GM12878 (cell line): ENCODE results near the gene CLIC3. TPM values are rescaled to one million over a fixed set of nuclear protein-coding genes. Genes with fewer than 3 reads are reported as not detected.

Experiments
- ATAC-seq: fragments of 200-7000 bp; cut with Tn5 transposase; 3 replicates; pipeline ENCODE4 v1.9.1; 2020; ENCODE audit warnings: mild to moderate bottlenecking, moderate library complexity
- BruUV-seq: library from RNA; stranded (reverse); fragments of 400-500 nt; replicated peaks from 2 replicates; lab custom pipeline; 2021; lab: Mats Ljungman, UMichigan
- CTCF ChIA-PET: fragments of 300-600 bp; sonication (Branson Sonifier 250); formaldehyde crosslinking; extraction: SDS; loops from one replicate; lab custom pipeline; 2021; ENCODE audit warnings: inconsistent platforms; lab: Yijun Ruan, JAX
- POLR2A ChIA-PET: fragments of 350-600 bp; formaldehyde crosslinking; extraction: SDS; loops from one replicate; lab custom pipeline; 2021; ENCODE audit warnings: inconsistent platforms; lab: Charles Lee
- RAD21 ChIA-PET: fragments of 300-600 bp; sonication (Branson Sonifier 250); formaldehyde crosslinking; loops from one replicate; lab custom pipeline; 2023; ENCODE audit warnings: antibody characterized with exemption; ENCODE audit not compliant: unreplicated experiment; lab: Charles Lee
- SMC1A ChIA-PET: fragments of 300-600 bp; sonication (Branson Sonifier 250); formaldehyde crosslinking; loops from one replicate; lab custom pipeline; 2023; ENCODE audit not compliant: unreplicated experiment, uncharacterized antibody; lab: Charles Lee
- DNase-seq: peaks from one replicate; pipeline ENCODE4 v3.0.0-alpha.2; 2011; ENCODE audit warnings: low read depth, low spot score
- FAIRE-seq: peaks from 3 replicates; lab custom pipeline; 2011; peaks lifted over from hg19 to GRCh38; lab: Jason Lieb, UNC
- H2AFZ ChIP-seq: 2 replicates; pipeline ENCODE4 v1.6.0; 2011; ENCODE audit warnings: low read depth, low read length, control low read depth; ENCODE audit not compliant: control insufficient read depth
- H3K27ac ChIP-seq: 2 replicates; pipeline ENCODE4 v1.5.1; 2011; ENCODE audit warnings: control low read depth; ENCODE audit not compliant: control insufficient read depth, insufficient read depth
- H3K27me3 ChIP-seq, 2 experiments: replicated peaks in 1 of 2; 2 replicates each; pipeline versions ENCODE4 v1.6.0 to v1.6.1; 2011; ENCODE audit warnings: low read length in 1 of 2; ENCODE audit not compliant: control insufficient read depth in 2 of 2, insufficient read depth in 2 of 2
- H3K36me3 ChIP-seq, 2 experiments: 2 replicates each; pipeline ENCODE4 v1.5.1; 2011; ENCODE audit warnings: low read length in 1 of 2; ENCODE audit not compliant: control insufficient read depth in 2 of 2, insufficient read depth in 2 of 2
- H3K4me1 ChIP-seq: 2 replicates; pipeline ENCODE4 v1.6.1; 2011; ENCODE audit warnings: mild to moderate bottlenecking, low read length, moderate library complexity, mixed read lengths; ENCODE audit not compliant: control insufficient read depth, insufficient read depth
- H3K4me2 ChIP-seq: 2 replicates; pipeline ENCODE4 v1.6.0; 2011; ENCODE audit warnings: control low read depth; ENCODE audit not compliant: control insufficient read depth, insufficient read depth
- H3K4me3 ChIP-seq: fragments of 200-600 bp; sonication (generic); 2 replicates; pipeline ENCODE4 v1.5.1; 2016
- H3K79me2 ChIP-seq: 2 replicates; pipeline ENCODE4 v1.6.0; 2011; ENCODE audit warnings: low read length; ENCODE audit not compliant: control insufficient read depth, insufficient read depth
- H3K9ac ChIP-seq: 2 replicates; pipeline ENCODE4 v1.8.0; 2011; ENCODE audit warnings: low read length, control low read depth, mixed read lengths; ENCODE audit not compliant: control insufficient read depth, insufficient read depth
- H3K9me3 ChIP-seq: replicated peaks from 3 replicates; pipeline ENCODE4 v1.5.1; 2011; ENCODE audit warnings: mild to moderate bottlenecking, low read length; ENCODE audit not compliant: control insufficient read depth, insufficient read depth
- H4K20me1 ChIP-seq: 2 replicates; pipeline ENCODE4 v1.6.0; 2011; ENCODE audit not compliant: control insufficient read depth, insufficient read depth
- ATF7 ChIP-seq: fragments of 450-650 bp; IDR thresholded peaks from 2 replicates; pipeline ENCODE4 v1.6.1; 2016; ENCODE audit warnings: low read depth, mild to moderate bottlenecking
- CBX3 ChIP-seq: fragments of 200-600 bp; sonication (generic); IDR thresholded peaks from 2 replicates; pipeline ENCODE4 v1.6.1; 2016; ENCODE audit warnings: low read depth, borderline replicate concordance
- CHD4 ChIP-seq: fragments of 200-600 bp; sonication (generic); IDR thresholded peaks from 2 replicates; pipeline ENCODE4 v1.6.1; 2016; ENCODE audit warnings: mild to moderate bottlenecking
- DPF2 ChIP-seq: fragments of 450-650 bp; IDR thresholded peaks from 2 replicates; pipeline ENCODE4 v1.6.1; 2017; ENCODE audit warnings: mild to moderate bottlenecking
- GATAD2B ChIP-seq: fragments of 450-650 bp; conservative IDR thresholded peaks from 2 replicates; pipeline ENCODE4 v1.6.1; 2017; ENCODE audit warnings: low read depth, mild to moderate bottlenecking, moderate library complexity
- MAX ChIP-seq: IDR thresholded peaks from 2 replicates; pipeline ENCODE4 v1.6.1; 2012; ENCODE audit warnings: low read depth, low read length, improper control_type of control experiment
- MYC ChIP-seq: IDR thresholded peaks from 2 replicates; pipeline ENCODE4 v1.6.1; 2011; ENCODE audit warnings: mild to moderate bottlenecking, low read length, moderate library complexity, inconsistent platforms; ENCODE audit not compliant: insufficient read depth, insufficient replicate concordance, insufficient read length, severe bottlenecking
- NBN ChIP-seq: fragments of 450-650 bp; IDR thresholded peaks from 2 replicates; pipeline ENCODE4 v1.6.1; 2016
- NR2C1 ChIP-seq: fragments of 450-650 bp; IDR thresholded peaks from 2 replicates; pipeline ENCODE4 v1.6.1; 2017; ENCODE audit warnings: antibody characterized with exemption, mild to moderate bottlenecking, moderate library complexity
- PML ChIP-seq: IDR thresholded peaks from 2 replicates; pipeline ENCODE4 v1.6.1; 2012; ENCODE audit warnings: low read length, inconsistent platforms
- RUNX3 ChIP-seq: IDR thresholded peaks from 2 replicates; pipeline ENCODE4 v1.6.1; 2012; ENCODE audit warnings: low read length, inconsistent platforms
- SMC3 ChIP-seq: IDR thresholded peaks from 2 replicates; pipeline ENCODE4 v1.6.1; 2011; ENCODE audit warnings: low read length, improper control_type of control experiment, borderline replicate concordance
- SUPT20H ChIP-seq: IDR thresholded peaks from 2 replicates; pipeline ENCODE4 v1.6.1; 2011; ENCODE audit warnings: low read depth, mild to moderate bottlenecking, low read length, moderate library complexity, borderline replicate concordance; ENCODE audit not compliant: control insufficient read depth
- TCF12 ChIP-seq: IDR thresholded peaks from 2 replicates; pipeline ENCODE4 v1.6.1; 2011; ENCODE audit warnings: low read depth, mild to moderate bottlenecking, low read length
- TCF7 ChIP-seq: IDR thresholded peaks from 2 replicates; pipeline ENCODE4 v1.6.1; 2014; ENCODE audit warnings: antibody characterized with exemption, borderline replicate concordance
- ZBED1 ChIP-seq: IDR thresholded peaks from 2 replicates; pipeline ENCODE4 v1.6.1; 2016; ENCODE audit warnings: borderline replicate concordance
- ZBTB11 ChIP-seq: fragments of 450-650 bp; formaldehyde crosslinking; IDR thresholded peaks from 2 replicates; pipeline ENCODE4 v1.5.0; 2022; ENCODE audit warnings: mild to moderate bottlenecking, missing genetic modification characterization
- ZNF207 ChIP-seq: fragments of 450-650 bp; IDR thresholded peaks from 2 replicates; pipeline ENCODE4 v1.6.1; 2014; ENCODE audit warnings: antibody characterized with exemption, mild to moderate bottlenecking, borderline replicate concordance
- ZSCAN29 ChIP-seq: fragments of 450-650 bp; IDR thresholded peaks from 2 replicates; pipeline ENCODE4 v1.6.1; 2017; ENCODE audit warnings: mild to moderate bottlenecking, moderate library complexity
- WGBS: methylation state at CpG from one replicate; pipeline ENCODE4 v1.1.6; 2016; ENCODE audit warnings: low lambda C conversion rate; ENCODE audit not compliant: insufficient replicate concordance, insufficient coverage; ENCODE audit errors: missing lambda C conversion rate; 5-methylcytosine and 5-hydroxymethylcytosine counted together
- in situ Hi-C: fragments of 300-500 bp; cut with MboI; formaldehyde crosslinking; loops from 9 replicates; pipeline ENCODE4 v1.14.3; 2018; ENCODE audit warnings: mixed read lengths
- intact Hi-C: fragments of 100-400 bp; cut with micrococcal nuclease; formaldehyde crosslinking; loops from one replicate; pipeline ENCODE4 v1.14.2; 2022; ENCODE audit not compliant: unreplicated experiment
- polyA plus RNA-seq, 11 experiments: library from polyadenylated mRNA; depleted of rRNA in 4 of 11; unstranded in 6 of 11; stranded (reverse) in 5 of 11; fragments of >200 nt; fragmentation: Nextera tagmentation in 4 of 11; fragmentation: Illumina TruSeq in 1 of 11; extraction: Ambion mirVana in 4 of 11; extraction: Trizol in 1 of 11; gene quantifications; 1 replicate in 1 of 11; 2 replicates in 10 of 11; pipeline versions ENCODE4 v1.2.1 to v1.2.3, GENCODE V29; 2011 to 2016; ENCODE audit warnings: inconsistent platforms in 2 of 11, missing spikeins in 2 of 11, low read depth in 1 of 11
- total RNA-seq, 4 experiments: library from RNA; depleted of rRNA in 3 of 4; stranded (reverse); fragments of >200 nt in 3 of 4; fragmentation: Illumina TruSeq in 1 of 4; extraction: Trizol in 1 of 4; gene quantifications; 2 replicates each; pipeline versions ENCODE4 v1.2.1 to v1.2.3, GENCODE V29; 2013 to 2021

CLIC3 gene
- total and polyA plus RNA-seq, 10 of the 15 experiments (the other 5 are each of a cell fraction or from before 2014, with no cell fraction given), result 0.31 TPM; not detected in 9

DNA sequence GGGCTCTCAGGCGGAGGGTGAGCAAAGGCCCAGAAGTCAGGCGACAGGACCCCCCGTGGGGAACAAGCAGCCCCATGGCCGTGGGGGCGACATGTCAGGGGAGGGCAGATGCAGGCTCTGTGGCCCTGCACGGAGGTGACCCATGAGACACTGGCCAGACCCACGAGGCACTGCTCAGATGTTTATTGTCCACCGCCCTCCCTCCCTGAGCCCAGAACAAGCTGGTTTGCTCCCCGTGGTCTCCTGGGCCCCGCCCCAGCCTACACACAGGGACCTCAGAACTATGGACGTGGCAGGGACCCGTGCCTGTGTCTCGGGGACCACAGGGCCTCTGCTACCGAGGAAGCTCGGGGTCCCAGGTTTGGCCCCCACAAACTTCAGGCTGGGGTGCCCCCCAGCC lies 33.6 kb upstream of the CLIC3 start (continued):
- TF ChIP-seq ZBTB11 (CRISPR knock-in tag), result no peak

DNA sequence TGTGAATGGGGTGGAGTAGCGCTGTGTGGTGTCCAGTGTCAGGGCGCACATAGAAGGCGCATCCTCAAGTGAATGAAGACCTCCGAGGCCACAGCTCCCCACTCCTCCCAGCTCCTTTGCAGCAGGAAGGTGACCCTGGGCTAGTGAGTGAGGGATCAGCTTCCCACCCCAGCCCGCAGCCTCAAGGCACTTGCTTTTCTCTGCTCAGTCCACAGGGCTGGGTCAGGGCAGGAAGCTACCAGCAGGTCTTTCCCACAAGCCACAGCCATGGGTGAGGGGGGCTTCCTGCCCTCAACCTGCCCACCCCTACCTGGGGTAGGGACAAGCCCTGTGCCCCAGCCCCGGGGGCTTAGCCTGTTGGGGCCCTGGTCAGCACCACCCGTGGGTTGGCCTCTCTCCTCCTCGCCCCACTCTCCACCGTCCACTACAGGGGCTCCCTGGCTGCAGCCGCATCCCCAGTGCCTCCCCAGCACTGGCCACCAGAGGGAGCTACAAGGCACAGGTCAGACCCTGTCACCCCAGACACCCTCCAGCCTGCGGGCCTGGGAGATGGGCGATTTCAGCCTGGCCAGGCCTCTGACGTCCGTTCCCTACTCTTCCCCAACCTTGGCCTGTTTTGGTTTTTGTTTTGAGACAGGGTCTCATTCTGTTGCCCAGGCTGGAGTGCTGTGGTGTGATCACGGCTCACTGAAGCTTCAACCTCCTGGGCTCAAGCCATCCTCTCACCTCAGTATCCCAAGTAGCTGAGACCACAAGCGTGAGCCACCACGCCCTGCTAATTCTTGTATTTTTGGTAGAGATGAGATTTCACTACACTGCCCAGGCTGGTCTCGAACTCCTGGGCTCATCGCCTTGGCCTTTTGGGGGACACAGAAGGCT lies 32.9 kb upstream of the CLIC3 start:
- no peak for DNase-seq
- Histone ChIP-seq H3K79me2 (no peaks in the 10 kb centered on the region), H4K20me1 (no peaks in the 10 kb centered on the region), H3K9me3 (no peaks in the 10 kb centered on the region), H3K36me3 (no peaks in the 10 kb centered on the region), H3K27me3 (peaks cover 0 to 2% of the 10 kb centered on the region in 2 experiments; a peak in 2 of 4 replicates), H2AFZ (no peak overlapping the region), H3K9ac (no peak overlapping the region), H3K4me3 (no peak overlapping the region), H3K4me2 (peak overlapping the region; percentile 77), H3K27ac (no peak overlapping the region), H3K4me1 (peaks cover 41% of the 10 kb centered on the region)
- ATAC-seq, result peak; percentile 86
- POLR2A ChIA-PET, result interaction anchor here (0.5 to 1.0 kb wide), 4 partner anchors 37 to 302 kb away, joined by 3 to 5 read pairs (median 4); partner anchors contain the start of genes PAXX and TRAF2
- under 1% methylated on average over 19 of the region's 19 CpGs for WGBS
- RAD21 ChIA-PET, result interaction anchor here (0.8 to 2.1 kb wide), 10 partner anchors 18 to 263 kb away, joined by 3 to 23 read pairs (median 4); partner anchors contain the start of genes AJM1 and TRAF2
- SMC1A ChIA-PET, result interaction anchor here (0.8 to 2.1 kb wide), 5 partner anchors 39 to 81 kb away, joined by 3 to 14 read pairs (median 4); no protein-coding TSS in a partner anchor
- intact Hi-C loops, result no loop called here
- in situ Hi-C loops, result no loop called here
- CTCF ChIA-PET, result interaction anchor here (0.6 to 4.7 kb wide), 52 partner anchors 10 to 302 kb away, joined by 3 to 65 read pairs (median 5); partner anchors contain the start of genes AJM1, C8G, CLIC3 and MAN1B1
- no TSS peak for BruUV-seq
- peak; percentile 91 for FAIRE-seq
- TF ChIP-seq SMC3, result peak; percentile 45; the same call in 1 of the 2 replicates
- TF ChIP-seq NR2C1, result no peak
- TF ChIP-seq ZBED1, result no peak
- no peak for TF ChIP-seq TCF7
- TF ChIP-seq ATF7, result no peak
- TF ChIP-seq ZSCAN29, result no peak
- 0 out of 2 replicates have a peak, but pooled peaks have one; percentile 10 for TF ChIP-seq RUNX3
- no peak for TF ChIP-seq CBX3
- no peak for TF ChIP-seq SUPT20H
- TF ChIP-seq ZNF207, result no peak
- TF ChIP-seq PML, result no peak
- TF ChIP-seq MAX, result no peak
- TF ChIP-seq TCF12, result 0 out of 2 replicates have a peak, but pooled peaks have one; percentile 18
- no peak for TF ChIP-seq MYC
- no peak for TF ChIP-seq DPF2
- no peak for TF ChIP-seq CHD4
- peak; percentile 35; the same call in 1 of the 2 replicates for TF ChIP-seq GATAD2B
- 0 out of 2 replicates have a peak, but pooled peaks have one; percentile 14 for TF ChIP-seq NBN
